Measurements from ENCODE around the gene APH1B.
"Not testable (repeated sequence)": the region's sequence is repeated elsewhere in the genome, so short reads cannot be mapped to it uniquely, and the experiment has no call there.

APH1B gene

DNA sequence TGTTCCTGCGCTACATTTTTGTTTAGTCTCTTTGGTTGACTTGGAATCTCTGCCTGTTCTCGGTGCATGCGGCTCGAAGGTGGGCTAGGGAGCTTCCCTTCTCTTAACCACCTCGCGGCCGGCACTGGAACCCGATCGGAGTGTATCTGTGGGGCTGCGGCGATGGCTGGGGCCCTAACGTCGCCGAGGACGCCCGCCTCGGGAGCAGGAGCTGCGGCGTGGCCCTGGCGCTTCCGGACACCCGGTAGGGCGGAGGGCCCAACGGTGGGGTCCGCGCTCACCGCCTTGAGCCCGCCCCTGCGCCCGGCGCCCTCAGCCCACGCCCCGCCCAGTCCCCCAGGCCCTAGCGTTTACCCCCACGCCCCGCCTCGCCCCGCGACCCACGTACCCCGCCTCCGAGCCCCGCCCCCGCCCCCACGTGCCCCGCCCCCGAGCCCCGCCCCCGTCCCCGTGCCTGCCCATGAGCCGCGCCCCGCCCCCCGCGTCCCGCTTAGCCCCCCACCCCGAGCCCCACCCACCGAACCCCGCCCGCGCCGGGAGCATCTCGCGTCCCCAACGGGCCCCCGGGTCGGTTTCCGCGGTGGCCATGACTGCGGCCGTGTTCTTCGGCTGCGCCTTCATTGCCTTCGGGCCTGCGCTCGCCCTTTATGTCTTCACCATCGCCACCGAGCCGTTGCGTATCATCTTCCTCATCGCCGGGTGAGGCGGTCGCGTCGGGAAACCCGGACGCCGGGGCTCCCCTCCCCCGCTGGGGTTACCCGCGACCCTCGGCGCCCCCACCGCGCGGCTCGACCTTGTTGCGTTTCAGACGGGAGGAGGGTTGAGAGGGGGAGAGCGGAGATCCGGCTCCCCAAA, at the start of gene APH1B:
APH1B (plus strand) TSS at position 568 of the 855 bp plus-strand sequence; CDS start at position 587, 19 bp downstream.
- DNase-seq (ENCODE audit: low read depth in 2 of 2): peak; percentile 53 to 59

DNA sequence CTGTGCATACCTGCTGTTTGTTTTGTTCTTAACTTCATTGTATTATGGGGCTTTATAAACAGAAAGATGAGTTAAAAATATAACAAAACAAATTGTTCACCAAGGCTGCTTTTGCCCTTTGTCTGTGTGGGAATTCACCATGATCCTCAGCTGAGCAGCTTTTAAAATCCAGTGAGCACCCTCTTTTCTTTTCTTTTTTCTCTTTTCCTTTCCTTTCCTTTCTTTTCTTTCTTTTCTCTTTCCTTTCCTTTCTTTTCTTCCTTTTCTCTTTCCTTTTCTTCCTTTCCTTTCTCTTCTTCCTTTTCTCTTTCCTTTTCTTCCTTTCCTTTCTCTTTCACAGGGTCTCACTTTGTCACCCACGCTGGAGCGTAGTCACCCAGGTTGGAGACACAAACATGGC, 49.7 kb upstream of the APH1B start:
- DNase-seq (ENCODE audit: low read depth in 2 of 2): no peak

DNA sequence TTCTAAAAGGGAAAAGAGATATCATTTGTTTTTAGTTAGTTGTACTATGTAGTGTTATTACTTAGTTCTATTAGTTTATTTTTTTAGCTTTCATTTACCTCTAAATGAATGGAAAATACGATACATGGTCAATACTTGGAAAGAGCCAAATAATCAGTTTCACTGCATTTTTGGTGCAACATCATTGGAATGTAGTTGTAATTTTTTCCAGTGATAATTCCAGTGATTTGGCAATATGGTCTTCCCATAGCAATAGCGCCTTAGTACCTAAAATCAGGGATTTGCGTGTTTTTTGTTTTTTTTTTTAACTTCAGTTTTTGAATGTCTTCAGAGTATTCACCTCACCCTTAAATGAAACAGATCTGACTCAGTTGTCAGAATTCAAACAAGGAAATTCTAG, 46.2 kb upstream of the APH1B start:
- DNase-seq (ENCODE audit: low read depth in 2 of 2): no peak

- DNase-seq (ENCODE audit: low read depth in 2 of 2): no peak
Observed at GRCh38 chr15:63231706-63232105, 45.7 kb upstream of the APH1B start.

DNA sequence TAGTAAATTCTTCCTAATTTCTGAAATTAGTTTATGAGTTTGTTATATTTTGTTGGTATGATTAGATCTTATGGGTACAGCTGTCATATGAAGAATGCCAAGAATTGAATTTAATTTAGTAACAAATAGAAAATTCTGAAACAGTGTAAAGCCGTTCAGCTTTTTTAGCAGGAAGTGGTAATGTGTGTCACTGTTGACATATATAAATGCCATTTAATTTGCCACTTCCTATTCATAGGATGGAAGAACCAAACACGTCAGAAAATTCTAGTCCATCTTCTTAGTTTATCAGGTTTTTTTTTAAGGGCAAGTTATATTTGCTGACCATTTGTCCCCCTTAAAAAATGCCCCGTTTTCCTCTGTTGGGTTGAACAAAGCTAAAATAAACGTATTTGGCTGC, 45.0 kb upstream of the APH1B start:
- DNase-seq (ENCODE audit: low read depth in 2 of 2): no peak

DNA sequence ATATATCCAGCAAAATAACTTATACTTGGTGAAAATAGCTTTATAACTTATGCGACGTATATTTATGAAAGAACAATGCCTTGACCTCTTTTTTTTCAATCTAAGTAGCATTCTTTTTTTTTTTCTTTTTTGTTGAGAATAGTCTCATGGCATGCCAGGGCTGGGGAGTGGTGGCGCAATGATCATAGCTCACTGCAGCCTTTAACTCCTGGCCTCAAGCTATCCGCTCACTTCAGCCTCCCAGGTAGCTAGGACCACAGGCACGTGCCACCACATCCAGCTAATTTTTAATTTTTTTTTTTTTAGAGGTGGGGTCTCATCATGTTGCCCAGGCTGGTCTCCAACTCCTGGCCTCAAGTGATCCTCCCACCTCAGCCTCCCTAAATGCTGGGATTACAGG, 44.5 kb upstream of the APH1B start:
- DNase-seq (ENCODE audit: low read depth in 2 of 2): no peak

DNA sequence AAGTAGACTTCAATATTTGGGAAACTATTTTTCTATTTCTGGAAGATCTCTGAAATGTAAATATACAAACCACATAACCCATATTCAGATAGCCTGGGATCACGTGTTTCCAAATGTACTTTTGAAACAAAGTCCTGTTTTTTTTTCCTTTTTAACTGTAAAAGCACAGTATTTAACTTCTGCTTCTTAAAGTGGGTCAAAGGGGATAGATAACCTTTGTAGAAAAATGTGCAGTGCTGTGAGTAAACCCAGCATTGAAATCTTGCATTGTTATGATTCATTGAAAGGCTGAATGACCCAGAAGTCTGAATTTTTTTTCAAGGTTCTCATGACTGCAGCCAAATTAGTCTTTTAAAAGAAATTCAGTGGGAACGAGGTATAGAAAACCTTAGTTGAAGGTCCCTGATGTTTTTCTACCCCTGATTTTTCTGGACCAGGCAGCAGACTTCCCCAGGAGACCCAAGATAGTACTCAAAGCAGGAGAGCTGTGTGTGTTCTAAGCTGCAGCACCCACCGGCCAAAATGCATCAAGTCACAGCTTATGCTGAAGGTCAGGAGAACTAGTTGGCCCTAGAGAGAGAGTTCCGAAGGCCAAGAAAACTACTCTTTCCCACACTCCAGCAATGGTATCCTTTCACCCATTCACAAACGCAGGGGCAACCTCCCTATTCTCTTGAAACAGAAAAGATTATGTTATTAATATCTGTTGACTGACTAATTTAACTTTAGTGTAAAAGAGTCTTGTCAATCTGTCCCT, 43.6 kb upstream of the APH1B start:
- DNase-seq (ENCODE audit: low read depth in 2 of 2): no peak

GRCh38 chr15:63234451-63234870, 42.9 kb upstream of the APH1B start:
- DNase-seq (ENCODE audit: low read depth in 2 of 2): no peak

DNA sequence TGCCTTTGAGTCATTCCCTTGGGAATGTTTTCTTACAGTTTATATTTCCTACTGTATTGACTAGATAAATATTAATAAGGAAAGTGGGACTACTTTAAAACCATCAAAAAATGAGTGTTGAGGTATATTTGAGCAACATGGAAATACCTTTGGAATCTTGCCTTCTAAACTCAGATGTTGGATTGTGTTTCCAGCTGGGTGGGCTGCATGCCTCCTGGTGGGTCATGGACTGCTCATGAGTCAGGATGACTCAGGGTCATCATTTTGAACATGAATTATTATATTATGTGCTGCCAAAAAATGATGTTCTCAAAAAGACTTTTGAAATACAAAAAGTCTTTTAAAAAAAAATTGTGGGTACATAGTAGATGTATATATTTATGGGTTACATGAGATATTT, 41.1 kb upstream of the APH1B start:
- no peak for DNase-seq (ENCODE audit: low read depth in 2 of 2)

GRCh38 chr15:63237086-63237485, 40.3 kb upstream of the APH1B start:
- DNase-seq (ENCODE audit: low read depth in 2 of 2): not testable (repeated sequence)

GRCh38 chr15:63238171-63238570, 39.2 kb upstream of the APH1B start:
- DNase-seq (ENCODE audit: low read depth in 2 of 2): no peak

- peak in 1 of 2 donors; percentile 34 for DNase-seq (ENCODE audit: low read depth in 2 of 2)
Observed at GRCh38 chr15:63238796-63239195, 38.6 kb upstream of the APH1B start.

- DNase-seq (ENCODE audit: low read depth in 2 of 2): no peak
Observed at GRCh38 chr15:63240109-63240508, 37.3 kb upstream of the APH1B start.

GRCh38 chr15:63241316-63241715, 36.1 kb upstream of the APH1B start:
- no peak for DNase-seq (ENCODE audit: low read depth in 2 of 2)

GRCh38 chr15:63243101-63243500, 34.3 kb upstream of the APH1B start:
- no peak for DNase-seq (ENCODE audit: low read depth in 2 of 2)

- no peak for DNase-seq (ENCODE audit: low read depth in 2 of 2)
Observed at GRCh38 chr15:63243776-63244175, 33.6 kb upstream of the APH1B start.

- DNase-seq (ENCODE audit: low read depth in 2 of 2): no peak
Observed at GRCh38 chr15:63244399-63244798, 33.0 kb upstream of the APH1B start.

DNA sequence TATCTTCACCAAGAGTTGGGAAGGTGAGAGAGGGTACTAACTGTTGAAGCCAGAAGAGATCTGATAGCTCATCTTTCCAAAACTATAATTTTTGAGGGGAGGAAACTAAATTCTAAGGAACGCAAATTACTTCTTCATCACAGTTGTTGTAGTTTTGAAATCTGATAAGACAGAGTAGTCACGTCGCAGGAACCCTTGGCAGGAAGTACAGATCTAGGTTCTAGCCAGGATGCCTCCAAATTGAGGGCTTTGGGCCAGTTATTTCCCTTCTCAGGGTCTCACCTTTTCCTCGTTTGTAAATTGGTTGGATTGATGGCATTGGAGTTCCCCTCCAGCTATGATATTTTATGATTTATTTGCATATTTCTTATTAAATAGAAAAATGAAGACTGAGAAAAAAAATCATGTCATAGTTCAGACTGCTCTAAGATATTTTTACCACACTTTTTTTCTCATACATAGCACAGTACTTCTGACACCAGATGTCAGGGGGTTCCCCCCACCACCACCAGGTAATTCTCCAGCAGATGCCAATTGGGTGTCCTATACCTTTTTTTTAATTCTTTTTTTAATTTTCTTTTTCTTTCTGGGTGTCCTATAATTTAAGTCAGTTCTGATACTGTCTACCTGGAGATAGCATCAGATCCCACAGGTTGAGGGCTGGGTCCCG, 32.3 kb upstream of the APH1B start:
- no peak for DNase-seq (ENCODE audit: low read depth in 2 of 2)

GRCh38 chr15:63246691-63247469, 30.5 kb upstream of the APH1B start:
- no peak for DNase-seq (ENCODE audit: low read depth in 2 of 2)

DNA sequence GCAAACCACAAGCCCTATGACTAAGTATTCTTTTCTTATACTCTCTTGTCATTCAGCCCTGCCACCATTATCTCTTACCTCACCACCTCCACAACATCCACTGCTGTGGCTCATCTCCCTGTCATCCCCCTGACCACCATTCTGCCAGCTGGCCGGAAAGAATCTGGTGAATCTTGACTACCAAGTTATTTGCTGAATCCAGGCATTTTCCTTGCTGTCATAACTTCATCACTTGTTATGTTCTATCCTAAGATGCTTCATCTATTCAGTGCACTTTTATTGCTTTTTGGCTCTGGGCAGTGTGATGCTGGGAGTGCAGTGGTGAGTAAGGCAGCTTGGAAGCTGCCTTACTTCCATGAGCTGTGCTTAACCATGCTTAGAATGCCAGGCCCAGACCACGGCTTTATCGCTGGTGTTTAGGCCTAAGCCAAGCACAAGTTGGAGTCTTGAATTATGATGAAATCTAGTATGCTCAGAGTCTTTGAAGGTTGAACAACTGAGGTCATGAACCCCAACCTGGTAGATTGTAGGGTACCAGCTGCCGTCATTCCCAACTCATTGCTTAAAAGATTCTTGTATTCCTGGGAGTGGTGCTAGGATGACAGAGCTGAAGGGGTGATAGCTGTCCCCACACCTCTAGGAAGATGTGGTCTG, 27.0 kb upstream of the APH1B start:
- no peak for DNase-seq (ENCODE audit: low read depth in 2 of 2)

DNA sequence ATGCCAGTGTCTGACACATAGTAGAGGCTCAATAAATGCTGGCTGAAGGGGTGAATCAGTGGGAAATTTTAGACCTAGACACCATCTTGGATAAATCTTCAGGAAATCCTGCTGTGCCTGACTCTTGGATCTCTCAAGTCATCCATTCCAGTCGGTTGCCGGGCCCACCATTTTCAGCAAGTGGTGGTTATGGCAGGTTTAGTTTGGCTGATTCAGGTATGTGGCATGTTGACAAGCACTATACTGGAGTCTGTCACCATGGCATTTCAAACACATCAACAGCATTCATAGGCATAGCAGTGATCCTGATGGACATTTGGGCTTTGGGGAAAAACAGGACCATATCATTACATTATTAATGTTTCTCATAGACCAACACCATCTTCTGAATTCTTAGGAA, 25.7 kb upstream of the APH1B start:
- no peak for DNase-seq (ENCODE audit: low read depth in 2 of 2)

Measured in stimulated activated CD8-positive, alpha-beta memory T cell treated with anti-CD3 and anti-CD28 coated beads, Interleukin-15, amount 100 ng/mL, for 48 hours (primary cell).